ENCODE measurements around the gene MRPS9.

The MRPS9 gene

GRCh38 chr2:105117565-105117964 is 79.7 kb downstream of the MRPS9 start:
- no peaks in the 10 kb centered on the region for H4K20me1 ChIP-seq (ENCODE audit: low read depth, low read length)
- H2AFZ ChIP-seq (ENCODE audit: low read depth, low read length, severe bottlenecking), result no peak overlapping the region
- no peaks in the 10 kb centered on the region for H3K79me2 ChIP-seq (ENCODE audit: insufficient read depth, low read length)
- H3K4me3 ChIP-seq (ENCODE audit: insufficient read depth, low read length, poor library complexity, severe bottlenecking), result no peak overlapping the region
- H3K27ac ChIP-seq (ENCODE audit: low read depth, low read length), result no peak overlapping the region
- H3K9ac ChIP-seq (ENCODE audit: low read length), result no peak overlapping the region
- no peaks in the 10 kb centered on the region for H3K36me3 ChIP-seq (ENCODE audit: low read length)
- H3F3A ChIP-seq (ENCODE audit: insufficient read depth), result no peaks in the 10 kb centered on the region
- H3K27me3 ChIP-seq (ENCODE audit: low read length), result no peaks in the 10 kb centered on the region
- H3K4me2 ChIP-seq (ENCODE audit: low read depth, low read length, poor library complexity, severe bottlenecking), result no peak overlapping the region
- no peaks in the 10 kb centered on the region for H3K9me3 ChIP-seq (ENCODE audit: insufficient read depth, low read length)
- no peaks in the 10 kb centered on the region for H3K9me2 ChIP-seq (replicated peaks; ENCODE audit: insufficient read depth, low read length)
- TF ChIP-seq CTCF (IDR thresholded peaks at IDR 0.05; ENCODE audit: insufficient read depth, low read length, poor library complexity, severe bottlenecking) (no peak), EZH2phosphoT487 (conservative IDR thresholded peaks at IDR 0.05; ENCODE audit: low read length) (no peak)

- Histone ChIP-seq H3K9me2 (replicated peaks; ENCODE audit: insufficient read depth, low read length) (no peaks in the 10 kb centered on the region), H3K36me3 (ENCODE audit: low read length) (no peaks in the 10 kb centered on the region), H3K79me2 (ENCODE audit: insufficient read depth, low read length) (no peaks in the 10 kb centered on the region), H3K4me3 (ENCODE audit: insufficient read depth, low read length, poor library complexity, severe bottlenecking) (no peak overlapping the region), H3K27me3 (ENCODE audit: low read length) (no peaks in the 10 kb centered on the region), H3K9ac (ENCODE audit: low read length) (no peak overlapping the region), H3K4me2 (ENCODE audit: low read depth, low read length, poor library complexity, severe bottlenecking) (no peak overlapping the region), H2AFZ (ENCODE audit: low read depth, low read length, severe bottlenecking) (no peak overlapping the region), H3K9me3 (ENCODE audit: insufficient read depth, low read length) (no peaks in the 10 kb centered on the region), H3K27ac (ENCODE audit: low read depth, low read length) (no peak overlapping the region), H4K20me1 (ENCODE audit: low read depth, low read length) (no peaks in the 10 kb centered on the region), H3F3A (ENCODE audit: insufficient read depth) (no peaks in the 10 kb centered on the region)
- TF ChIP-seq EZH2phosphoT487 (conservative IDR thresholded peaks at IDR 0.05; ENCODE audit: low read length) (no peak), CTCF (IDR thresholded peaks at IDR 0.05; ENCODE audit: insufficient read depth, low read length, poor library complexity, severe bottlenecking) (no peak)
Measured at GRCh38 chr2:105118960-105119359, 81.1 kb downstream of the MRPS9 start.

- Histone ChIP-seq H3K9ac (ENCODE audit: low read length) (no peak overlapping the region), H4K20me1 (ENCODE audit: low read depth, low read length) (no peaks in the 10 kb centered on the region), H3K79me2 (ENCODE audit: insufficient read depth, low read length) (no peaks in the 10 kb centered on the region), H3K4me2 (ENCODE audit: low read depth, low read length, poor library complexity, severe bottlenecking) (no peak overlapping the region), H3K9me2 (replicated peaks; ENCODE audit: insufficient read depth, low read length) (no peaks in the 10 kb centered on the region), H3F3A (ENCODE audit: insufficient read depth) (no peaks in the 10 kb centered on the region), H3K27ac (ENCODE audit: low read depth, low read length) (no peak overlapping the region), H3K4me3 (ENCODE audit: insufficient read depth, low read length, poor library complexity, severe bottlenecking) (no peak overlapping the region), H3K27me3 (ENCODE audit: low read length) (no peaks in the 10 kb centered on the region), H3K36me3 (ENCODE audit: low read length) (no peaks in the 10 kb centered on the region), H2AFZ (ENCODE audit: low read depth, low read length, severe bottlenecking) (no peak overlapping the region), H3K9me3 (ENCODE audit: insufficient read depth, low read length) (no peaks in the 10 kb centered on the region)
- TF ChIP-seq CTCF (IDR thresholded peaks at IDR 0.05; ENCODE audit: insufficient read depth, low read length, poor library complexity, severe bottlenecking) (no peak), EZH2phosphoT487 (conservative IDR thresholded peaks at IDR 0.05; ENCODE audit: low read length) (no peak)
Measured at GRCh38 chr2:105121434-105121833, 83.6 kb downstream of the MRPS9 start.
